H1 (cell line): ENCODE measurements around the gene CLEC16A. TPM values are rescaled to one million over a fixed set of nuclear protein-coding genes. Genes with fewer than 3 reads are reported as not detected.

ENCODE experiments used
- CTCF ChIA-PET: fragments of 300-600 bp; sonication (Branson Sonifier 250); formaldehyde crosslinking; loops from one replicate; lab custom pipeline; 2021; ENCODE audit not compliant: partially characterized antibody; lab: Charles Lee
- POLR2A ChIA-PET: fragments of 300-600 bp; sonication (Branson Sonifier 250); formaldehyde crosslinking; loops from one replicate; lab custom pipeline; 2021; ENCODE audit warnings: inconsistent platforms; ENCODE audit not compliant: partially characterized antibody; lab: Charles Lee
- DNase-seq, 2 experiments: peaks; one replicate each; pipeline versions ENCODE4 v3.0.0 to v3.0.0-alpha.2; 2010 to 2022; ENCODE audit warnings: low spot score in 2 of 2, low read depth in 1 of 2, mixed read lengths in 1 of 2
- FAIRE-seq: peaks from 2 replicates; lab custom pipeline; 2011; peaks lifted over from hg19 to GRCh38; lab: Jason Lieb, UNC
- H2AFZ ChIP-seq: 2 replicates; pipeline ENCODE4 v1.8.1; 2012; ENCODE audit warnings: low read length, inconsistent platforms
- H2AK5ac ChIP-seq: 2 replicates; pipeline ENCODE4 v1.6.1; 2013; ENCODE audit warnings: low read depth, low read length
- H2BK120ac ChIP-seq: replicated peaks from 2 replicates; pipeline ENCODE3; 2013; ENCODE audit warnings: low read depth, low read length, inconsistent platforms
- H2BK12ac ChIP-seq: 2 replicates; pipeline ENCODE4 v1.6.1; 2013; ENCODE audit warnings: low read depth, low read length
- H2BK15ac ChIP-seq: 2 replicates; pipeline ENCODE4 v1.6.1; 2013; ENCODE audit warnings: low read length
- H2BK20ac ChIP-seq: 2 replicates; pipeline ENCODE4 v1.6.1; 2013; ENCODE audit warnings: low read length
- H2BK5ac ChIP-seq: 2 replicates; pipeline ENCODE4 v1.6.1; 2013; ENCODE audit warnings: low read depth, low read length
- H3K14ac ChIP-seq: 2 replicates; pipeline ENCODE4 v1.6.1; 2013; ENCODE audit warnings: inconsistent platforms; ENCODE audit not compliant: insufficient read length
- H3K18ac ChIP-seq: 2 replicates; pipeline ENCODE4 v1.6.1; 2013; ENCODE audit warnings: low read length; ENCODE audit errors: extremely low read depth
- H3K23ac ChIP-seq: 2 replicates; pipeline ENCODE4 v1.6.1; 2013; ENCODE audit warnings: inconsistent platforms; ENCODE audit not compliant: insufficient read length
- H3K23me2 ChIP-seq: 2 replicates; pipeline ENCODE4 v1.6.1; 2013; ENCODE audit warnings: low read depth, low read length
- H3K27ac ChIP-seq: 2 replicates; pipeline ENCODE4 v1.6.1; 2011; ENCODE audit warnings: low read depth, low read length, inconsistent platforms
- H3K27me3 ChIP-seq, 4 experiments: replicated peaks in 1 of 4; 1 replicate in 1 of 4; 2 replicates in 3 of 4; pipeline versions ENCODE4 v1.6.1 to v1.8.1; 2011 to 2013; ENCODE audit warnings: low read length in 3 of 4, mild to moderate bottlenecking in 3 of 4, inconsistent platforms in 2 of 4, mixed read lengths in 2 of 4, moderate library complexity in 1 of 4; ENCODE audit not compliant: control insufficient read depth in 3 of 4, insufficient read depth in 3 of 4; ENCODE audit errors: extremely low read depth in 1 of 4
- H3K36me3 ChIP-seq, 4 experiments: 2 replicates each; pipeline versions ENCODE4 v1.6.1 to v1.8.1; 2011 to 2013; ENCODE audit warnings: mild to moderate bottlenecking in 4 of 4, low read length in 3 of 4, moderate library complexity in 2 of 4, control low read depth in 1 of 4, inconsistent platforms in 1 of 4; ENCODE audit not compliant: insufficient read depth in 4 of 4, control insufficient read depth in 2 of 4
- H3K4ac ChIP-seq: replicated peaks from 2 replicates; pipeline ENCODE3; 2013; ENCODE audit warnings: low read length, low read depth, mixed read lengths, inconsistent platforms; ENCODE audit not compliant: insufficient read length
- H3K4me1 ChIP-seq, 4 experiments: replicated peaks in 1 of 4; 1 replicate in 1 of 4; 2 replicates in 3 of 4; pipeline versions ENCODE4 v1.6.1 to v1.8.1; 2011 to 2013; ENCODE audit warnings: low read length in 3 of 4, inconsistent platforms in 2 of 4, mixed read lengths in 1 of 4; ENCODE audit not compliant: insufficient read depth in 4 of 4, control insufficient read depth in 3 of 4
- H3K4me2 ChIP-seq, 2 experiments: 2 replicates each; pipeline versions ENCODE4 v1.6.1 to v1.8.1; 2011 to 2013; ENCODE audit warnings: low read depth in 2 of 2, low read length in 2 of 2, control low read depth in 1 of 2, inconsistent platforms in 1 of 2, mild to moderate bottlenecking in 1 of 2; ENCODE audit not compliant: insufficient read depth in 1 of 2
- H3K4me3 ChIP-seq, 4 experiments: fragments of 200-600, 300-600 bp in 1 of 4; sonication (generic), shearing (Covaris generic), sonication (Bioruptor Twin) in 1 of 4; 2 replicates each; pipeline versions ENCODE4 v1.5.1 to v1.8.1; 2011 to 2016; ENCODE audit warnings: low read length in 4 of 4, low read depth in 3 of 4, control low read depth in 2 of 4, inconsistent platforms in 2 of 4, mild to moderate bottlenecking in 2 of 4, mixed read lengths in 1 of 4, moderate library complexity in 1 of 4; ENCODE audit not compliant: insufficient read depth in 2 of 4; ENCODE audit errors: extremely low read depth in 1 of 4
- H3K56ac ChIP-seq: replicated peaks from 2 replicates; pipeline ENCODE3; 2013; ENCODE audit warnings: low read depth, mild to moderate bottlenecking, mixed read lengths, low read length, inconsistent platforms; ENCODE audit not compliant: insufficient read length
- H3K79me1 ChIP-seq: 2 replicates; pipeline ENCODE4 v1.6.1; 2013; ENCODE audit warnings: low read depth, low read length, control low read depth
- H3K79me2 ChIP-seq, 2 experiments: 2 replicates each; pipeline versions ENCODE4 v1.6.1 to v1.8.1; 2012 to 2013; ENCODE audit warnings: low read length in 2 of 2, mild to moderate bottlenecking in 2 of 2, inconsistent platforms in 1 of 2; ENCODE audit not compliant: insufficient read depth in 2 of 2, control insufficient read depth in 1 of 2
- H3K9ac ChIP-seq, 4 experiments: replicated peaks in 1 of 4; 1 replicate in 1 of 4; 2 replicates in 3 of 4; pipeline versions ENCODE4 v1.6.1 to v1.8.1; 2011 to 2013; ENCODE audit warnings: low read depth in 3 of 4, low read length in 3 of 4, control low read depth in 2 of 4, mild to moderate bottlenecking in 2 of 4, moderate library complexity in 2 of 4, inconsistent platforms in 1 of 4; ENCODE audit errors: extremely low read depth in 1 of 4
- H3K9me3 ChIP-seq, 2 experiments: 2 replicates each; pipeline versions ENCODE4 v1.6.1 to v1.8.1; 2012 to 2013; ENCODE audit warnings: mild to moderate bottlenecking in 2 of 2, moderate library complexity in 2 of 2, control low read depth in 1 of 2, inconsistent platforms in 1 of 2, low read depth in 1 of 2, low read length in 1 of 2, mixed read lengths in 1 of 2; ENCODE audit not compliant: insufficient read depth in 2 of 2
- H4K20me1 ChIP-seq, 2 experiments: replicated peaks in 1 of 2; 2 replicates each; pipeline versions ENCODE3 to v1.8.1; 2011 to 2013; ENCODE audit warnings: inconsistent platforms in 2 of 2, low read length in 2 of 2, mild to moderate bottlenecking in 1 of 2; ENCODE audit not compliant: insufficient read depth in 2 of 2, control insufficient read depth in 1 of 2
- H4K5ac ChIP-seq: 2 replicates; pipeline ENCODE4 v1.6.1; 2013; ENCODE audit warnings: low read length, low read depth, mixed read lengths, inconsistent platforms; ENCODE audit not compliant: insufficient read length
- H4K8ac ChIP-seq: 2 replicates; pipeline ENCODE4 v1.8.0; 2013; ENCODE audit warnings: mild to moderate bottlenecking, moderate library complexity, low read length, inconsistent platforms; ENCODE audit not compliant: insufficient read depth; ENCODE audit errors: extremely low read depth
- H4K91ac ChIP-seq: replicated peaks from 2 replicates; pipeline ENCODE3; 2013; ENCODE audit warnings: low read length, mixed read lengths, inconsistent platforms; ENCODE audit not compliant: insufficient read length
- CBX5 ChIP-seq: fragments of 300-800, 300-1000 bp; sonication (generic); IDR thresholded peaks from 2 replicates; pipeline ENCODE4 v1.7.1; 2016; ENCODE audit warnings: antibody characterized with exemption, low read length, low read depth
- CREB1 ChIP-seq: IDR thresholded peaks from 2 replicates; pipeline ENCODE4 v1.6.1; 2012; ENCODE audit warnings: inconsistent platforms
- KDM1A ChIP-seq: fragments of 200-600, 300-600 bp; sonication (generic); IDR thresholded peaks from 2 replicates; pipeline ENCODE4 v1.7.1; 2016; ENCODE audit warnings: mild to moderate bottlenecking, low read length, borderline replicate concordance
- KDM4A ChIP-seq: IDR thresholded peaks from one replicate; pipeline ENCODE4 v1.7.1; 2012; ENCODE audit warnings: low read depth, mild to moderate bottlenecking, moderate library complexity, low read length, inconsistent platforms; ENCODE audit not compliant: severe bottlenecking
- MAX ChIP-seq: IDR thresholded peaks from 2 replicates; pipeline ENCODE4 v1.6.1; 2012; ENCODE audit warnings: inconsistent platforms
- POLR2AphosphoS5 ChIP-seq: IDR thresholded peaks from 2 replicates; pipeline ENCODE4 v1.6.1; 2011; ENCODE audit warnings: low read depth, low read length
- RAD21 ChIP-seq, 2 experiments: IDR thresholded peaks in 1 of 2; conservative IDR thresholded peaks in 1 of 2; 2 replicates each; pipeline ENCODE4 v1.6.1; 2011; ENCODE audit warnings: low read depth in 2 of 2, low read length in 2 of 2, improper control_type of control experiment in 1 of 2, inconsistent platforms in 1 of 2, mild to moderate bottlenecking in 1 of 2, moderate library complexity in 1 of 2
- RNF2 ChIP-seq: fragments of 200-900, 300-1000 bp; sonication (generic); IDR thresholded peaks from 2 replicates; pipeline ENCODE4 v1.7.1; 2016; ENCODE audit warnings: borderline replicate concordance, low read depth, mild to moderate bottlenecking, antibody characterized with exemption, low read length; ENCODE audit not compliant: poor library complexity, severe bottlenecking; ENCODE audit errors: missing control alignments
- SIX5 ChIP-seq: IDR thresholded peaks from 2 replicates; pipeline ENCODE4 v1.6.1; 2011; ENCODE audit warnings: mild to moderate bottlenecking, low read depth, low read length
- SP2 ChIP-seq: IDR thresholded peaks from 2 replicates; pipeline ENCODE4 v1.6.1; 2012; ENCODE audit warnings: mild to moderate bottlenecking, low read length, inconsistent platforms
- TCF12 ChIP-seq: IDR thresholded peaks from 2 replicates; pipeline ENCODE4 v1.6.1; 2011; ENCODE audit warnings: low read depth, mild to moderate bottlenecking, low read length
- TEAD4 ChIP-seq: IDR thresholded peaks from 2 replicates; pipeline ENCODE4 v1.6.1; 2012; ENCODE audit warnings: low read depth, low read length, inconsistent platforms, mixed read lengths
- WGBS, 2 experiments: shearing (Covaris generic) in 1 of 2; methylation state at CpG; one replicate each; pipeline versions ENCODE4 v1.1.6 to v1.1.7; 2013 to 2015; ENCODE audit warnings: low lambda C conversion rate in 2 of 2, mixed read lengths in 2 of 2, inconsistent platforms in 1 of 2, low coverage in 1 of 2, missing lambda C conversion rate in 1 of 2; ENCODE audit not compliant: insufficient replicate concordance in 2 of 2, insufficient coverage in 1 of 2, insufficient read length in 1 of 2; ENCODE audit errors: extremely low coverage in 1 of 2, missing lambda C conversion rate in 1 of 2; 5-methylcytosine and 5-hydroxymethylcytosine counted together
- polyA plus RNA-seq, 7 experiments: library from polyadenylated mRNA; depleted of rRNA in 3 of 7; stranded (reverse) in 5 of 7; unstranded in 2 of 7; fragments of >200 nt in 5 of 7; fragments of 200-250 nt in 2 of 7; gene quantifications; 1 replicate in 5 of 7; 2 replicates in 1 of 7; 4 replicates in 1 of 7; pipeline versions ENCODE4 v1.2.1 to v1.2.3, GENCODE V29; 2011 to 2013; ENCODE audit warnings: missing spikeins in 2 of 7, mixed read lengths in 2 of 7
- total RNA-seq: library from RNA; stranded (reverse); fragmentation: NEBNext Ultra II Directional; extraction: Animal tissue kit (Norgen Biotek cat#: 25700); gene quantifications from 2 replicates; pipeline ENCODE4 v1.2.1, GENCODE V29; 2021
- TF ChIP-seq, protein P1 (sequence below): IDR thresholded peaks from 2 replicates; pipeline ENCODE4 v1.6.1; 2011; ENCODE audit warnings: low read depth, mild to moderate bottlenecking, low read length; ENCODE audit not compliant: insufficient read depth

Gene CLEC16A
- total and polyA plus RNA-seq, 2 of the 8 experiments (the other 6 are each of a cell fraction or from before 2014, with no cell fraction given) = 7.6 to 19.3 TPM

DNA sequence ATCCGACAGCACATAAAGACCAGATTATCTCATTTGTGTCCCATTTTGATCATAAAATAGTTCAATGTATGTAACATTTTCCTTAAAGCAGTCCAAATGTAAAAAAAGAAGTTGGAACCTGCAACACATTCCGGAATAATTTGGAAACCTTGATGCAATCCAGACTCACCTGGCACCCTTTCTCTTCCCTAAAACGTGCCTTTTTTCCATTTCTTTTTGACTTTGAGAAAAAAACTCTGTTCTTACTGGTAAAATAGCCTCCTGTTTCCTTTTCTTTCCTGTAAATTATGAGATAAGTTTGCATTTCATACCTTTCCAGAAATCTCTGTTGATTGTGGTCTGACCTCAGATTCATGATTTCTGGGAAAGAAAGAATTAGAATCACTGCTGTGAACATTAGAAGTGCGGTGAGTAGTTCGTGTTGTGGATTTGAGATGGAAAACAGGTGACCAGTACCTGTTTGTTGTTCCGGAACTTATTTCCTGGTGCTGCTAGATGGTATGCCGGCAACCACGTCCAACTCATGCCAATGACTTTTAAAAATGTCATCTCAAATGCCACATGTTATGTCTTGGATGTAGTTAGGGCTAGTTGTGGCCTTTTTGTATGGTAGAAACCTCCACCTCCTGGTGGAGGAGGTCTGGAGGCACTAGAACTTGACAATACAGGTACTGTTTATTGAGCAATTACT is 203.5 kb downstream of the CLEC16A start:
- no peaks in the 10 kb centered on the region for H3K79me1 ChIP-seq
- H4K5ac ChIP-seq = no peak overlapping the region
- no peaks in the 10 kb centered on the region for H3K9me3 ChIP-seq
- H2BK5ac ChIP-seq = no peak overlapping the region
- no peak overlapping the region for H2BK15ac ChIP-seq
- H2BK20ac ChIP-seq = no peak overlapping the region
- H2BK12ac ChIP-seq = no peak overlapping the region
- no peaks in the 10 kb centered on the region for H3K4me1 ChIP-seq
- no peak overlapping the region for H3K23ac ChIP-seq
- H2AK5ac ChIP-seq = no peak overlapping the region
- H3K79me2 ChIP-seq = no peaks in the 10 kb centered on the region
- CTCF ChIA-PET = no interaction called here
- no peak overlapping the region for H3K56ac ChIP-seq
- no peaks in the 10 kb centered on the region for H3K27me3 ChIP-seq
- peaks cover 3% of the 10 kb centered on the region; the same call in 1 of the 2 replicates for H3K23me2 ChIP-seq
- no peak overlapping the region for H3K4ac ChIP-seq
- H4K91ac ChIP-seq = no peak overlapping the region
- no peak overlapping the region for H4K8ac ChIP-seq
- H3K4me3 ChIP-seq = no peak overlapping the region
- DNase-seq (no peak), FAIRE-seq (no peak)
- no peak overlapping the region for H2AFZ ChIP-seq
- H3K18ac ChIP-seq = no peak overlapping the region
- H2BK120ac ChIP-seq = no peak overlapping the region
- no peak overlapping the region for H3K9ac ChIP-seq
- no peaks in the 10 kb centered on the region for H3K36me3 ChIP-seq
- H3K14ac ChIP-seq = no peak overlapping the region
- peaks cover 2 to 3% of the 10 kb centered on the region in 2 experiments for H4K20me1 ChIP-seq
- WGBS, 2 experiments = 93% methylated on average over 8 of the region's 8 CpGs; no CpG with 5 or more reads in 1 of the 2 experiments
- POLR2A ChIA-PET = no interaction called here
- no peak overlapping the region for H3K4me2 ChIP-seq
- H3K27ac ChIP-seq = no peak overlapping the region
- TF ChIP-seq SP2 (no peak), KDM4A (no peak), TEAD4 (no peak), RNF2 (no peak), KDM1A (no peak), MAX (no peak), POLR2AphosphoS5 (no peak), TCF12 (no peak), RAD21 (IDR thresholded peaks at IDR 0.05 in 1 of 2, conservative IDR thresholded peaks at IDR 0.05 in 1 of 2; ENCODE audit: low read depth in 2 of 2, low read length in 2 of 2) (no peak), CREB1 (no peak), CBX5 (no peak), SIX5 (no peak)
- TF ChIP-seq, protein P1, sequence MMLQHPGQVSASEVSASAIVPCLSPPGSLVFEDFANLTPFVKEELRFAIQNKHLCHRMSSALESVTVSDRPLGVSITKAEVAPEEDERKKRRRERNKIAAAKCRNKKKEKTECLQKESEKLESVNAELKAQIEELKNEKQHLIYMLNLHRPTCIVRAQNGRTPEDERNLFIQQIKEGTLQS = no peak
